GM19455 (cell line): ENCODE measurements around the gene KANSL1.

Source experiments
- ATAC-seq: cut with Tn5 transposase; IDR thresholded peaks from one replicate; pipeline ENCODE4 v1.9.1; 2021; ENCODE audit not compliant: unreplicated experiment

KANSL1 gene

DNA sequence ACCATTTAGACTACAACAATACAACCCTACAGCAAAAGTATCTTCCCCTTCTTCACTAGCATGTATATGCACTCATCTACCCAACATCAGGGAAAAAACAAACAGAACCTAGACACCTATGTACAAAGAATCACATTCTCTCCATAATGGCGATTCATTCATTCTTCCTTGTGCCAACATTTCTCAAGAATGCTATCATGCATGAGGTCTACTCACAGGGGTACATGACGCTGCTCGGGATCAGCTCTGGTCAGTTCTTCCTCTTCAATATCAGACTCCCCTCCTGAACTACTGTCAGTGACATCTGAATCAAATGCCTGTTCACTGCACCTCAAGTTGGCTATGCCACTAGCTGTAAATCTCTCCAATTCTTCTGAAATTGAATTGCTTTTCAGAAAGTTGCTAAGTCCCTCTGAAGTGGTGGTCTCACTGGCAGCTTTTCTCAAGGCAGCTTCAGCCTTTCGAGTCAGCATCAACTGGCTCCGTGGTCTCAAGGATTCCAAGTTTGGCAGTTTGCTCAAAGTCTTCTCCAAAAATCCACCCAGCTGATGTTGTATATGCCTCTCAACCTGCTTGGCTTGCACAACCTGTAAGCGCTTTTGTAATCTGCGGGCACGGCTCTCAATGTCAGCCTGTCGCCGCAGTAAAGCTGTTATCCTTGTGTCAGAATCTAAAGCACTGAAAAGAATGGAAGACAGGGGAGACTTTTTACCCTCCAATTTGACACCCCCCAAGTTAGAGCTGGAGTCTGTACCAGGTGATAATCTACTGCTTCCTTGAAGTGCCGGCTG is 22.4 kb downstream of the KANSL1 start:
- ATAC-seq, result no peak

DNA sequence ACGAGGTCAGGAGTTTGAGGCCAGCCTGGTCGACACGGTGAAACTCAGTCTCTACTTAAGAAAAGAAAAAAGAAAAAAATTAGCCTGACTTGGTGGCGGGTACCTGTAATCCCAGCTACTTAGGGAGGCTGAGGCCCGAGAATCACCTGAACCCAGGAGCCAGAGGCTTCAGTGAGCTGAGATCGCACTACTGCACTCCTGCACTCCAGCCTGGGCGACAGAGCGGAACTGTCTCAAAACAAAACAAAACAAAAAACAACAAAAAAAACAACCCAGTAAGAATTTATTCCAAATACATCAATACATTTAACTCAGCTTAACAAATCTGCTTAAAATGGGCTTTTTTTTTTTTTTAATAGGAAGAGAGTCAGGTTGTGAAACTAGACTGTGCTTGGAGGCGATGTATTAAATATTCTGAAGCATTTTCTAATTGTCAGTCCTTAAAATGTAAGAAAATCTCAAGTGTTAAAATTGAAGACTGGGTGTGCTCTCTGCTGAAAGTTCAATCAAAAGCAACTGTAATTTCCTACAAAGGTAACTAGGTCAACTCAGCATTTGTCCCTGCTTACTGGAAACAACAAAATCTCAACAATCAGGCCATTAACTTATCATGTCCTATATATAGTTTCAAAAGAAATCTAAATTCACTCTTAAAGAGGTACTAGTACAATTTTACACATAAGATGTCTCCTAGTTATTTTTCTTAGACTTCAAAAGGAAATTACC is 23.2 kb downstream of the KANSL1 start:
- ATAC-seq, result no peak

DNA sequence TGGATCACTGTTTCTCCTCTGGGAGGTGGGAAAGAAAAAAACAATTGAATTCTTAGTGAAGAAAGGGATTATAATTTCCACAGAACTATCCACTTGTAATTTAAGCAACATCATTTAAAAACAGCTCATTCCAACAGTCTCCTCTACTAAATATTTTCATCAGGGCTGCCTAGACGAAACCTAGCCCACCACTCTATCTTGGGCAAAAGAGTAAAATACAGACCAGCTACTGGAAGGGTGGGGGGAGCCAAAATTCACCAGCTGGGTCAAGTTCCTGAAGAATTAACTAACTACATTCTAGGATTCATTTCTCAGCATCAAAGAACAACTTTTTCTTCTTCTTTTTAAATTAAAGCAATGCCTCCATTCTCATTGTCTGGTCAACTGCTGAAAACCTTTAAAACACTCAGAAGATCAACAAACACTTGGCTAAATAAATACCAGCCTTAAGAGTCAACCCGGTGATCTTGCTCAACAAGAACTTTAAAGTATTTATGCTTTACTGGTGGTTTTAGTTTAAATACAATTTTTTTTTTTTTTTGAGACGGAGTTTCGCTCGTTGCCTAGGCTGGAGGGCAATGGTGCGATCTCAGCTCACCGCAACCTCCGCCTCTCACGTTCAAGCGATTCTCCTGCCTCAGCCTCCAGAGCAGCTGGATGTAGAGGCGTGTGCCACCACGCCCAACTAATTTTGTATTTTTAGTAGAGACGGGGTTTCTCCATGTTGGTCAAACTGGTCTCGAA is 25.2 kb downstream of the KANSL1 start:
- no peak for ATAC-seq

DNA sequence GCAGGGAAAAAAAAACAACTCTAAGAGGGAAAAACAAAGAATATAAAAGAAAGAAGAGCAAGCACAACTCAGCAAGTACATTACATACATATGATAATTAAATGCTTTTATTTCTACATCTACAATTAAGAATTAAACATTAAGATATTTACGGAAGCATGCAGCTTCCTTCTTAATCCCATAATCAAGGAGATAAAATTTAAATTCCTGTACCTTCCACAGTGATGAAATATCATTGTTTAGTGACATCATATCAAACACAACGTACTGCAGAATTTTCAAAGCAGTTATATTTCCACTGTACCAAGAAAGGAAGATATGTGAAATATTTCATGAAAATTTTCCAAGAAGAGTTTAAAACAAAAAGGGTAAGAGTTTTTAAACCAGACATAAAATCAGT is 26.0 kb downstream of the KANSL1 start:
- no peak for ATAC-seq

DNA sequence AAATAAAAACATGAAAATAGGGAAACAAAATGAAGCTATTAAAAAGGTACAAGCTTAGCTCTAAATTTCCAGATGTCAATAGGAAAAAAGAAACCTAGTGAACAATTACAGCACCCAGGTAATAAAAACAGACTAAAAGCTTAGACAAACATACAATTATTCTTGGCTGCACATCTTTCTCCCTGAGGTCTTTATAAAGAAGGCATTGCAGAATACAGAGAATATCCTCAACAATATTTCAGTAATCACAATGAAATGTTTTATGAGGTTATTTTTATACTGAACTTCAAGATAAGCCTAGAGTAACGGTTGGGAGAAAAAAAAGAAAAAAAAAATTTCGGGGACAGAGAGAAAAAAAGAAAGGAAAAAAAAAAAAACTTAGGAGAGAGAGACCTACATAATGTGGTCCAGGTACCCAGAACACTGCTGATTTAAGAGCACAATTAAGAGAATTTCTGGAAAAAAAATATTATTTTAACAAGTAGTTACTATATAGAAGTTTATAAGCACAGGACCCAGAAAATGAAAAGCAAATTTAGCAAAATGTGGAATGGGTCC is 26.5 kb downstream of the KANSL1 start:
- no peak for ATAC-seq

DNA sequence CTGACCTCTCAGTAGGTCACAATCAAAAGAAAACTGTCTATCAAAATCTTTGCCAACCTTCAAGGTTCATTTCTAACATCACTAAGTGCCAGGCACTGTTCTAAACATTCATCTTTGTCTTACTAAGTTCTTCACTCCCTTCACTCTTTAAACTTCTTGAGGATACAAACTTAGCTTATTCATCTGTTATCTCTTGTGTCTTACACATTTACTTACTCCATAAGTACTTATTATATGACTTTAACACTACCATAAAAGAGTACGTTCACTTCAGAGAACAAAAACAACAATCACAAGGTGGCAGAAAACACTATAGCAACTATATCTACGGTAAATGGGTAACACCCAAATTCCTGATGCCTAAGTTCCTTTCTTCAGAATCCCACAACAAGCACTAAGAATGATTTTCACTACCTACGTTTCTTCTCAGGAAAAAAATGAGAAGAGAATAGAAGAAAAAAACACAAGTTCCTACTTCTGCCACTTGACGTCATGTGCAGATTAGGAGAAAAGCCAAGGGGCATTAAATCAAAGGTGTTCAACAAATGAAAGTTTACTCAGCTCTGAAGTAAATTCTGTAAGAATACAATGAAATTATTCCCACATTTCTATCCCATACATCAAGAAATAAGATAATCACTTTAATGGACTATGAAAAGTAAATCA is 29.2 kb downstream of the KANSL1 start:
- no peak for ATAC-seq

DNA sequence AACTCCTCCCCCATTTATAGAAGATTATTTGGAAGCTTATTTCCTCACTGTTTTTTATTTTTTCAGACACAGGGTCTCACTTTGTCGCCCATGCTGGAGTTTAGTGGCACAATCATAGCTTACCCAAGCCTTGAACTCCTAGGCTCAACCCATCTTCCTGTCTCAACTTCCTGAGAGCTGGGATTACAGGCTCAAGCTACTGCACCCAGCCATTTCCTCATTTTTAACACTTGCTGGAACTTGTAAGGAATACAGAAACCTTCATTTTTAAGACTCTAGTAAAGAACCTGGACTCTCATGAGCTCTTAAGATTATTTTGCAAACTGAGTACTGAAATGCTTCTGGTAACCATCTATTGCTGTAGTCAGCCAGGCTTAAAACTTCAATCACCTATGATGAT is 29.9 kb downstream of the KANSL1 start:
- ATAC-seq, result no peak

DNA sequence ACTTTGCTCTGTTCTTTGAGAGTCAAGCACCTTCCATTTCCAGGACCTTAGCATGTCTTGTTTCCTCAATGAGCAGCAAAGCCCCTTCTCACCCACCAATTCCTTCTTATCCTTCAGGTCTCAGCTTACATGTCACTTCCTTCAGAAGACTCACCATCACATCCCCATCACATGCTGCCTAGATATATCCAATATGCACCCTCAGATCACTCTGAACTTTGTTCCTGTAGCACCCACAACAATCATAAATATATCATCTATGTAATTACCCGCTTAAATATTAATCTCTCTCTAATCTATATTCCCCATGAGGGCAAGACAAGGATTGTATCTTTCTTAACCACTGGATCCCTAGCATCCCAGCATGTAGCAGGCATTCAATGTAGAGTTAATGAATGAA is 30.4 kb downstream of the KANSL1 start:
- ATAC-seq, result no peak

DNA sequence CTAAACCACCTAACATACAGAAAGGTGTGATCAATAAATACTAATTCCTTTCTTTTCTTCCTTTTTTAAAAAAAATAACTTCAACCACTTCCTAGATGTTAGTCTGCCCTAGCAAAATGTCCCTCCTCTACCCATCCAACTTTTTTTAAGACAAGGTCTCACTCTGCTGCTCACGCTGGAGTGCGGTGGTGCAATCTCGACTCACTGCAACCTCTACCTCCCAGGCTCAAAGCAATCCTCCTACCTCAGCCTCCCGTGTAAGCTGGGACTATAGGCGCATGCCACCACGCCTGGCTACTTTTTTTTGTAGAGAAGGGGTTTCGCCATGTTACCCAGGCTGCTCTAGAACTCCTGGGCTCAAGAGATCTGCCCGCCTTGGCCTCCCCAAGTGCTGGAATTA is 33.1 kb downstream of the KANSL1 start:
- no peak for ATAC-seq

DNA sequence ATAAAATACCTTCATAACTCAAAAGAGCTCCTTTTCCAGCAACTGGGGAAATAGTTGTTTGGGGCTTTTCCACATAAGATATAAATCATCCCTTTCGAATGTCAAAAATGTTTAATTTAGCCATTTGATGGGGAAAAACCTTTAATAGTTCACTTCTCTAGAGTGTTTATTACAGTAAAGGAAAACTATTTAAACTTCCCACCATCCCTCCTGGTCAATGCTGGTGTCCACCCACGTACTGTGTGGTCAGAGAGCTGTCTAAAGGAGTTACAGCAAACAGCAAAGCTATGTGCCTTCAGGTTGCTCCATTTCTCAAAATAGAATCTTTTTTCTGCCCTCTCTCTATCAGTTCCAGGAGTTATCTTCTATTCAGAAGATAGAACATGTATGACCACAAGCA is 33.5 kb downstream of the KANSL1 start:
- no peak for ATAC-seq

DNA sequence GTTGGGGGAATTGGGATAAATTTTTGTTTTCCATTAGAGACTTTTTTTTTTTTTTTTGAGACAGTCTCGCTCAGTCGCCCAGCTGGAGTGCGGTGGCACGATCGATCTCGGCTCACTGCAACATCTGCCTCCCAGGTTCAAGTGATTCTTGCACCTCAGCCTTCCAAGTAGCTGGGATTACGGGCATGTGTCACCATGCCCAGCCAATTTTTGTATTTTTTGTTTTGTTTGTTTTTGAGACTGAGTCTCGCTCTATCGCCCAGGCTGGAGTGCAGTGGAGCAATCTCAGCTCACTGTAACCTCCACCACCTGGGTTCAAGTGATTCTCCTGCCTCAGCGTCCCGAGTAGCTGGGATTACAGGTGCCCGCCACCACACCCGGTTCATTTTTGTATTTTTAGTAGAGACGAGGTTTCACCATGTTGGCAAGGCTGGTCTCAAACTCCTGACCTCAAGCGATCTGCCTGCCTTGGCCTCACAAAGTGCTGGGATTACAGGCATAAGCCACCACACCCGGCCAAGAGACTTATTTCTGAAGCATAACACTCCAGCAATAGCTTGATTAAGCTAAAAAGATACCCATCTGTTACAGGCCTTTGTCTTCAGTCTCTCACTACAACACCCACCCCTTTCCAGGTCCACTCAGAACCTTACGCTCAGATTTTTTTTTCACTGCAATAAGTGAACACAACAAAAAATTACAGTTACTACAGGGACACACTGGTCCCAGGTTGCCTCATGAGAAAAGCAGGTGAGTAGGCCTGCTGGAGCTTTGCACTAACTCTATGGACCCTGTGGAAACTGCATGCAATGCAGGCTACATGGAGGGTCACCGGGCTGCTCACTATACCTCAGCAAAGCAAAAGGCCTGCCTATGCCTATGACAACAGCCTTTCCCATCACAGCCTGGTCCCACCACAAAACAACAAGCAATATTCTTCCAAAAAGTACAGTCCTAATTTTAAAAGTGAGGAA is 34.6 kb downstream of the KANSL1 start:
- no peak for ATAC-seq

DNA sequence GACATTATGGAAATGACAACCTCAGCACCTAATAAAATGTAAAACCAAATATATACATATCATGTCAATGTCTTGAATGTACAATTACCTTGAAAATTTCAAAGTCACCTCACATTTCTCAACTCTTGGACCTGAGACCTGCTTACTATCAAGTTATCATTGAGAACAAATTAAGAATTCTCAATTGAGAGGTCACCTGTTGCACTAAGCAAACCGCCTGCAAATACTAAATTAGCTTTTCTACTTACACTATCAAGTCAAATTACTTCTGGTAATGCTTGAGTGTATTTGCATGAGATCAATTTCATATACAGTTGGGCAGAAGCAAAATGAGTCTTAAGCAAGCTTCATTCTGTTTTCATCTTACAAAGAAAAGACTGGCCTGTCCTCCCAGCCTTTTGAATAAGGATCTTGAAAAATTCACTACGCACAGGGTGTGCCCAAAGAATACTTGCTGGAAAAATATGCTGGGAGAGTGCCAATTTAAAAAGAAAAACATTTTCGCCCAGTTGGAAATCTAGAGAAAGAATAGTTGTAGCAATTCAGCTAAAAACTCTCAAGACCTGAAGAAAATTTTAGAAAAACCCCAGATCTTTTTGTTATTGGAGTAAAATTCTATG is 35.7 kb downstream of the KANSL1 start:
- no peak for ATAC-seq

DNA sequence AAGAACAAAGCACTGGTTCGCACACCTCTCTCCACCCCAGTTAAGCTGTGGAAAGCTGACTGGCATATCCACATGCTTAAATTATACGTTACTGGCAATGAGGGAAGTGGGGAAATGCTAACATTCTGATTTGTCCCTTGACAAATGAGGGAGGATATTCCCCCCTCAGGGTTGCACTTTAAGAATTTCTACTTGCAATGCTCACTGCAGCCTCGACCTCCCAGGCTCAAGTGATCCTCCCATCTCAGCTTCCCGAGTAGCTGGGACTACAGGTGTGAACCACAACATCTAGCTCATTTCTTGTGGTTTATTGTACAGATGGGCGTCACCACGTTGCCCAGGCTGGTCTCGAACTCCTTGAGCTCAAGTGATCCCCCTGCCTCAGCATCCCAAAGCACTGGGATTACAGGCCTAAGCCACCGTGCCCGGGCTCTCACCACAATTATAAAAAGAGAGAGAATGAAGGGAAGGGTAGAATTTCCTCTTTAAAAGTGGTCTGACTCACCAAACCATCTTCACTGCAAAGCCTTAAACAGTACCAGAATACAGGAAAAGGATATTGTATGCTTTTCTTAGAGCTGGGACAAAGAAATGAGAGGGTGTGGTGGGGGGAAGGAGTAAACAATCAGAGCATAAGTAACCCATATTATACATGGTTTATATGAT is 38.9 kb downstream of the KANSL1 start:
- no peak for ATAC-seq

DNA sequence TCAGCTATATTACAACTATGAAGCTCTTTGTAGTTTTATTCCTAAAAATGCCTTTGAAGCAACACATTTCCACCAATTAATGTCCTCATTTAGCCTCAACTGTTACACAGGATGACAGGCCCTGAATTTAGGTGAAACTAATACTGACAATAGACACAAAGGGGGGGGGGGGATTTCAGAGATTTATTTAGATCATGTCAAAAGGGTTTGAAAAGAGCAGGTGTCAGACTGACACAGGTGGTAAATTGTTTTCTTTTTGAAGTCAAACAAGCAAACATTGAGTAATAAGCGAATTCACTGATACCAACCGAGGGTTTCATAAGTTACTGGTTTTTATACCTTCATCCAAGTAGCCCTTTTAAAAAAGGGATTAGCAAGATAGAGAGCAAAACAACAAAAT is 40.8 kb downstream of the KANSL1 start:
- ATAC-seq, result no peak

DNA sequence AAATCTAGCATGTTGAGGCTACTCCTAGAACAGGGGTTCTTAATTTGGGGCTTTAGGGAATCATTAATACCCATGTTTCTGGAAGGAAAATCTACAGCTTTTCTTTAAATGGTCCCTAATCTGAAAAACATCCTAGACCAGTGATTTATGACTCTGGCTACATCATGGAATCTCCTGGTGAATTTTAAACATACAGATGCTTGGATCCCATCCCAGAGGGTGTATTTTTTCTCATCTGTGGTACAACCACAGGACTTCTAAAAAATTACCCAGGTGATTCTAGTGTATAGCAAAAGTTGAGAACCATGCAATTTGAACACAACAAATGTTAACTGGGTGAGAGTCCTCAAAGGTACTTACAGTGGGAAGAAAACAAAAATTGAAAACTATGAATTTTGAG is 41.5 kb downstream of the KANSL1 start:
- no peak for ATAC-seq

DNA sequence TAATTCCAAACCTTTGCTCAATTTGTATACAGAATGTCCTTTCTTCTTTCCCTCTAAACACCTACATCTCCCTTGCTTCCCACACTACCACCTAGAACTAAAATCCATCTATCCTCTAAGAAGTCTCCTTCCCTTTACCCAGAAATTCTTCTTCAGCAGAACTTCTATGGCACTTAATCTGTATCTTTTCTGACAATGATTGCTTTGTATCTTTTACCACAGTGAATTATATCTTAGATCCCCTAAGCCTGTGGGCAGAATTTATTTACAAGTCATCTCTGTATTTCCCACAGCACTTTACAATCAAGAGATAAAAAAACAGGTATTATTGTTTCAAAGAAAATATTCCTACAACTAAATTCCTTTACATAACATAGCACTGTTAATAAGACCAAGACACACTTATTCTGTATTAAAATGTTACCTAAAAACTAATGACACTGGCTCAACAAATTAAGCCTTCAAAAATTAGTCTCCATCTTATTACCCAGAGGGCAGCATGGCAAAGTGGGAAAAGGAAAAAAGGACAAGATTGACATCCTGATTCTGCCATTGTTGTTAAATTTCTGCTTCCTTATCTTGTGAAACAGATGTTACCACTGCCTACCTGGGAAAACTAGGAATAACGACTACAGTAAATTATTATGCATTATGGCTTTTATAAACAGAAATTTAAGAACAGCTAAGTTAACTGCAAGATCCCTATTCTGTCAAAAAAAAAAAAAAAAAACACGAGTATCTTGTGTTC is 42.8 kb downstream of the KANSL1 start:
- no peak for ATAC-seq

DNA sequence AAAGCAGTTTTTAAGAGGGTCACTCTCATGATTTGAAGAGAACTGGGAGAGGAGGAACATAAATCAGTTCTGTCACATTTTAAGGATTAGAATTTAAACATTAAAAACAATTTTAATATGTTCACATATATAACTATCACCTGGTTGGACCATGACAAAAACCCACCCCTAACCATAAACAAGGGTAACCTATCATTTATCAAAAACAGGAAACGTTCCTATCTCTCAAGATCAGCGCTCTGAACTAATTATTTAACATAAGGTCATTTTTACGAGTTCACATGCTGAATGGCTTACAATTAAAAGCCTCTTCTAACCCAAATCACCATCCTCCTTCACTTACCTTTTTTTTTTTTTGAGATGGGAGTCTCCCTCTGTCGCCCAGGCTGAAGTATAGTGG is 45.0 kb downstream of the KANSL1 start:
- no peak for ATAC-seq

DNA sequence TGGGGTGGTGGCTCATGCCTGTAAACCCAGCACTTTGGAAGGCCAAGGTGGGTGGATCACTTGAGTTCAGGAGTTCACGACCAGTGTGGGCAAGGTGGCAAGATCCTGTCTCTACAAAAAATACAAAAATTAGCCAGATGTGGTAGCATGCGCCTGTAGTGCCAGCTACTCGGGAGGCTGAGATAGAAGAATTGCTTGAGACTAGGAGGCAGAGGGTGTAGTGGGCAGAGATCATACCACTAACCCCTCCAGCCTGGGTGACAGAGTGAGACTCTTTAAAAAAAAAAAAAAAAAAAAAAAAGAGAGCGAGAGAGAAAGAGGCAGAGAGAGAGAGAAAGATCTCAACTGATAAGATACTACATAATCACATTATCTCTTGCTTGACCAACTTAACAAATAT is 45.9 kb downstream of the KANSL1 start:
- ATAC-seq, result no peak
